Choroid plexus epithelial cell (primary cell): ENCODE data around the gene CYS1.
"Not testable (repeated sequence)": the region's sequence is repeated elsewhere in the genome, so short reads cannot be mapped to it uniquely, and the experiment has no call there.

Experiments used
- DNase-seq: peaks from one replicate; pipeline ENCODE4 v3.0.0-alpha.2; 2010; ENCODE audit warnings: low read depth
- H3K4me3 ChIP-seq: 2 replicates; pipeline ENCODE4 v1.5.1; 2011; ENCODE audit warnings: low read depth, mild to moderate bottlenecking, control low read depth, low read length, moderate library complexity
- CTCF ChIP-seq: conservative IDR thresholded peaks from 2 replicates; pipeline ENCODE4 v1.5.1; 2011; ENCODE audit warnings: low read depth, mild to moderate bottlenecking, control low read depth, inconsistent platforms, low read length, moderate library complexity

Gene CYS1

GRCh38 chr2:10109311-10109710 is 29.1 kb upstream of the CYS1 start:
- DNase-seq = no peak
- TF ChIP-seq CTCF = no peak
- no peak overlapping the region for H3K4me3 ChIP-seq

- not testable (repeated sequence) for H3K4me3 ChIP-seq, DNase-seq
These were observed 24.7 kb upstream of the CYS1 start for GRCh38 chr2:10104906-10105305.

- H3K4me3 ChIP-seq = no peak overlapping the region
- DNase-seq = no peak
- TF ChIP-seq CTCF = no peak
These were observed 23.0 kb upstream of the CYS1 start for GRCh38 chr2:10103179-10103578.

GRCh38 chr2:10101491-10101890 is 21.3 kb upstream of the CYS1 start:
- no peak for DNase-seq
- TF ChIP-seq CTCF = no peak
- no peak overlapping the region for H3K4me3 ChIP-seq

- no peak overlapping the region for H3K4me3 ChIP-seq
- DNase-seq = peak; percentile 61
- peak; percentile 93 for TF ChIP-seq CTCF
These were observed 17.3 kb upstream of the CYS1 start for GRCh38 chr2:10097352-10098148.

- no peak for DNase-seq
- H3K4me3 ChIP-seq = no peak overlapping the region
- TF ChIP-seq CTCF = no peak
These were observed 16.4 kb upstream of the CYS1 start for GRCh38 chr2:10096641-10097040.

GRCh38 chr2:10095175-10095574 is 15.0 kb upstream of the CYS1 start:
- TF ChIP-seq CTCF = no peak
- DNase-seq = no peak
- H3K4me3 ChIP-seq = no peak overlapping the region
